Chondrocyte (in vitro differentiated cells): Measurements from ENCODE around the gene KCNQ2. TPM values are rescaled to one million over a fixed set of nuclear protein-coding genes. Genes with fewer than 3 reads are reported as not detected.

Source experiments
- DNase-seq: peaks from one replicate; pipeline ENCODE4 v3.0.0; 2021; ENCODE audit warnings: mixed read lengths, low spot score
- H3K27ac Mint-ChIP-seq: one replicate; pipeline ENCODE4 v1.8.0; 2021; ENCODE audit warnings: mild to moderate bottlenecking, moderate library complexity, mixed read lengths; ENCODE audit not compliant: unreplicated experiment
- H3K27me3 Mint-ChIP-seq: 2 replicates; pipeline ENCODE4 v1.8.0; 2021; ENCODE audit warnings: low read depth, mixed read lengths
- H3K36me3 Mint-ChIP-seq: 2 replicates; pipeline ENCODE4 v1.8.0; 2021; ENCODE audit warnings: low read depth, mixed read lengths
- H3K4me1 Mint-ChIP-seq: 2 replicates; pipeline ENCODE4 v1.8.0; 2021; ENCODE audit warnings: low read depth, mild to moderate bottlenecking, mixed read lengths
- H3K4me3 Mint-ChIP-seq: one replicate; pipeline ENCODE4 v1.8.0; 2021; ENCODE audit warnings: mild to moderate bottlenecking, moderate library complexity, mixed read lengths; ENCODE audit not compliant: unreplicated experiment
- H3K9me3 Mint-ChIP-seq: 2 replicates; pipeline ENCODE4 v1.8.0; 2021; ENCODE audit warnings: low read depth, mixed read lengths
- CTCF ChIP-seq: fragments of 200-600 bp; sonication (generic); IDR thresholded peaks from 2 replicates; pipeline ENCODE4 v1.5.0; 2021; ENCODE audit warnings: antibody characterized with exemption, mild to moderate bottlenecking, moderate library complexity
- total RNA-seq: library from RNA; stranded (reverse); gene quantifications from 3 replicates; pipeline ENCODE4 v1.2.1, GENCODE V29; 2021

The KCNQ2 gene
- total RNA-seq, 1 donor from 2014 or later, result not detected

GRCh38 chr20:63464289-63464635 lies 8.2 kb downstream of the KCNQ2 start:
- DNase-seq, result no peak
- H3K27ac Mint-ChIP-seq, result no peak overlapping the region
- no peaks in the 10 kb centered on the region for H3K4me1 Mint-ChIP-seq
- no peak for TF ChIP-seq CTCF
- H3K9me3 Mint-ChIP-seq, result no peaks in the 10 kb centered on the region
- H3K36me3 Mint-ChIP-seq, result no peaks in the 10 kb centered on the region
- H3K27me3 Mint-ChIP-seq, result peaks cover 53% of the 10 kb centered on the region
- H3K4me3 Mint-ChIP-seq, result no peak overlapping the region

- DNase-seq, result no peak
These were observed 8.8 kb downstream of the KCNQ2 start for GRCh38 chr20:63463400-63464288.

GRCh38 chr20:63462244-63462643 lies 10.2 kb downstream of the KCNQ2 start:
- no peaks in the 10 kb centered on the region for H3K36me3 Mint-ChIP-seq
- DNase-seq, result no peak
- no peak overlapping the region for H3K27ac Mint-ChIP-seq
- H3K9me3 Mint-ChIP-seq, result no peaks in the 10 kb centered on the region
- no peak overlapping the region for H3K4me3 Mint-ChIP-seq
- H3K27me3 Mint-ChIP-seq, result peaks cover 47% of the 10 kb centered on the region
- no peaks in the 10 kb centered on the region for H3K4me1 Mint-ChIP-seq
- no peak for TF ChIP-seq CTCF

More at GRCh38 chr20:63463400-63464288, 8.8 kb downstream of the KCNQ2 start:
- H3K36me3 Mint-ChIP-seq, result no peaks in the 10 kb centered on the region
- H3K9me3 Mint-ChIP-seq, result no peaks in the 10 kb centered on the region
- no peak overlapping the region for H3K27ac Mint-ChIP-seq
- peaks cover 52% of the 10 kb centered on the region for H3K27me3 Mint-ChIP-seq
- no peak overlapping the region for H3K4me3 Mint-ChIP-seq
- no peaks in the 10 kb centered on the region for H3K4me1 Mint-ChIP-seq
- no peak for TF ChIP-seq CTCF

- H3K4me1 Mint-ChIP-seq, result no peaks in the 10 kb centered on the region
These were observed 11.2 kb downstream of the KCNQ2 start for GRCh38 chr20:63461104-63461763.

More at GRCh38 chr20:63461104-63461763, 11.2 kb downstream of the KCNQ2 start:
- H3K27me3 Mint-ChIP-seq, result peaks cover 40% of the 10 kb centered on the region
- no peak overlapping the region for H3K27ac Mint-ChIP-seq
- H3K36me3 Mint-ChIP-seq, result no peaks in the 10 kb centered on the region
- TF ChIP-seq CTCF, result no peak
- H3K9me3 Mint-ChIP-seq, result no peaks in the 10 kb centered on the region
- DNase-seq, result no peak
- no peak overlapping the region for H3K4me3 Mint-ChIP-seq
